Mammary epithelial cell (primary cell): ENCODE data around the gene PRR15.

Experiments
- EZH2 ChIP-seq: IDR thresholded peaks from 2 replicates; pipeline ENCODE4 v1.6.1; 2012; ENCODE audit warnings: low read length, inconsistent platforms, borderline replicate concordance
- TF ChIP-seq, protein P1 (sequence below), 2 donors: IDR thresholded peaks in 1 of 2; conservative IDR thresholded peaks in 1 of 2; 2 replicates each; pipeline ENCODE4 v1.5.1; 2011 to 2012; ENCODE audit warnings: inconsistent platforms in 2 of 2, low read length in 2 of 2, mild to moderate bottlenecking in 2 of 2, control low read depth in 1 of 2, low read depth in 1 of 2; ENCODE audit not compliant: insufficient read depth in 1 of 2; ENCODE audit errors: extremely low read depth in 1 of 2

DNA sequence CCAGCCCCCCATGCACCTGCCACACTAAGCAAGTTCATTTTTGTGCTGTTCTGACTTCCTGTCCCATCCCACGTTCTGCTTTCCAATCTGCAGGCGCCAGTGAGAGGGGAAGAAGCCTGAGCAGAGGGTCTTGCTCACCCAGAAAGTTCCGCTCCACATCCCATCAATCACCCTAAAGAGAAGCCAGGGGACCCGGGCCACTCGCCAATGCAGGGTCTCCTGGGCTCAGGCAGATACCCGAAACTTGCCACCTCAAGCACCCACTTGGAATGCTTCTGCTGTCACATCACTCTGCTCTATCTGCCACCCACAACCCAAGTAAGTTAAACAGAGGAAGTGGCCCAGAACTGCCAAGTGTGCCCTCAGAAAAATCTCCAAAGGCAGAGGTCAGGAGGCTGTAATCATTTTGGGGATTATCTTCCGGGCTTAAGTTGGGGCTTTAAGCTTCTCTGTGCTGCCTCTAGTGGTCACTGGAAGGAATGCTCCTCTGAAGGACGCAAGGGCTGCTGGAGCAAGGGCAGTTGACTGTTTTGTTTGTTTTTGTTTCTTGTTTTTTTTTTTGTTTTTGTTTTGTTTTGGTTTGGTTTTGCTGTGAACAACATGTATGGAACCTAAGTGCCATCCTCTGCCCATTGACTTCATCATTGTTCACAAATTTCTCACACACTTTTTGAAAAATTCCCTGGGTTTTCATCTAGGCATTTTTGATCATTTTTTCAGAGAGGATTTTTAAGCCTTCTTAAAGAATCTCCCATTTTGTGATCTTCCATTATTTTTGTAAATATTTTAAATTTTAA, 25.5 kb downstream of the PRR15 start:
- TF ChIP-seq, protein P1, sequence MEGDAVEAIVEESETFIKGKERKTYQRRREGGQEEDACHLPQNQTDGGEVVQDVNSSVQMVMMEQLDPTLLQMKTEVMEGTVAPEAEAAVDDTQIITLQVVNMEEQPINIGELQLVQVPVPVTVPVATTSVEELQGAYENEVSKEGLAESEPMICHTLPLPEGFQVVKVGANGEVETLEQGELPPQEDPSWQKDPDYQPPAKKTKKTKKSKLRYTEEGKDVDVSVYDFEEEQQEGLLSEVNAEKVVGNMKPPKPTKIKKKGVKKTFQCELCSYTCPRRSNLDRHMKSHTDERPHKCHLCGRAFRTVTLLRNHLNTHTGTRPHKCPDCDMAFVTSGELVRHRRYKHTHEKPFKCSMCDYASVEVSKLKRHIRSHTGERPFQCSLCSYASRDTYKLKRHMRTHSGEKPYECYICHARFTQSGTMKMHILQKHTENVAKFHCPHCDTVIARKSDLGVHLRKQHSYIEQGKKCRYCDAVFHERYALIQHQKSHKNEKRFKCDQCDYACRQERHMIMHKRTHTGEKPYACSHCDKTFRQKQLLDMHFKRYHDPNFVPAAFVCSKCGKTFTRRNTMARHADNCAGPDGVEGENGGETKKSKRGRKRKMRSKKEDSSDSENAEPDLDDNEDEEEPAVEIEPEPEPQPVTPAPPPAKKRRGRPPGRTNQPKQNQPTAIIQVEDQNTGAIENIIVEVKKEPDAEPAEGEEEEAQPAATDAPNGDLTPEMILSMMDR (conservative IDR thresholded peaks at IDR 0.05 in 1 of 2, IDR thresholded peaks at IDR 0.05 in 1 of 2; ENCODE audit: extremely low read depth in 1 of 2, insufficient read depth in 1 of 2, low read depth in 1 of 2, low read length in 2 of 2), result peak; percentile 83 to 98
- no peak for TF ChIP-seq EZH2
